Transverse colon (tissue), 4 donors: ENCODE data around the gene SSH2.

ENCODE experiments used
- CTCF ChIP-seq, 5 experiments: fragments of 200-600 bp in 3 of 5; fragments of 450-650 bp in 2 of 5; sonication (generic) in 3 of 5; IDR thresholded peaks; 1 replicate in 2 of 5; 2 replicates in 3 of 5; pipeline ENCODE4 v1.5.1; 2016 to 2017; ENCODE audit warnings: antibody characterized with exemption in 5 of 5, inconsistent platforms in 3 of 5, mild to moderate bottlenecking in 2 of 5, moderate library complexity in 1 of 5
- POLR2AphosphoS5 ChIP-seq, 3 donors: sonication (generic); formaldehyde crosslinking; IDR thresholded peaks; one replicate each; pipeline ENCODE4 v1.6.1; 2016; ENCODE audit warnings: antibody characterized with exemption in 3 of 3

GRCh38 chr17:29933379-29933778, 3.4 kb upstream of the SSH2 start:
- TF ChIP-seq POLR2AphosphoS5 (IDR thresholded peaks at IDR 0.05) (no peak), CTCF (IDR thresholded peaks at IDR 0.05) (no peak)
